Thoracic aorta (tissue), 2 donors: ENCODE results near the gene MSRB3. TPM values are rescaled to one million over a fixed set of nuclear protein-coding genes. Genes with fewer than 3 reads are reported as not detected.

Source experiments
- ATAC-seq: fragments of 150-250 bp; one replicate; pipeline ENCODE4 v1.8.0; 2017; ENCODE audit warnings: low read depth; ENCODE audit not compliant: insufficient number of reproducible peaks, low FRiP score
- DNase-seq: peaks from one replicate; pipeline ENCODE4 v3.0.0-alpha.2; 2020; ENCODE audit warnings: low spot score
- H3K27ac ChIP-seq, 2 donors: fragments of 200-600 bp; sonication (generic); 1 replicate in 1 of 2; 2 replicates in 1 of 2; pipeline ENCODE4 v1.5.1; 2016; ENCODE audit warnings: mild to moderate bottlenecking in 2 of 2, moderate library complexity in 2 of 2
- H3K27me3 ChIP-seq: fragments of 200-600 bp; sonication (generic); replicated peaks from 2 replicates; pipeline ENCODE4 v1.6.0; 2016; ENCODE audit warnings: mild to moderate bottlenecking; ENCODE audit not compliant: insufficient read depth
- H3K36me3 ChIP-seq: fragments of 200-600 bp; sonication (generic); one replicate; pipeline ENCODE4 v1.5.1; 2016
- H3K4me1 ChIP-seq, 2 donors: fragments of 200-600 bp; sonication (generic); 1 replicate in 1 of 2; 2 replicates in 1 of 2; pipeline versions ENCODE4 v1.5.1 to v1.6.0; 2016; ENCODE audit warnings: low read depth in 2 of 2, mild to moderate bottlenecking in 1 of 2; ENCODE audit not compliant: control insufficient read depth in 1 of 2
- H3K4me3 ChIP-seq: fragments of 200-600 bp; sonication (generic); 2 replicates; pipeline ENCODE4 v1.5.1; 2016; ENCODE audit warnings: mild to moderate bottlenecking
- H3K9me3 ChIP-seq: fragments of 200-600 bp; sonication (generic); 2 replicates; pipeline ENCODE4 v1.5.1; 2016
- CTCF ChIP-seq: fragments of 200-600 bp; sonication (generic); IDR thresholded peaks from one replicate; pipeline ENCODE4 v1.5.1; 2019; ENCODE audit warnings: antibody characterized with exemption
- total RNA-seq, 2 donors: library from RNA; depleted of rRNA; stranded (reverse); fragments of >200 nt; gene quantifications; one replicate each; pipeline versions ENCODE4 v1.1.0 to v1.2.3, GENCODE V29; 2016

MSRB3 gene
- total RNA-seq, 2 donors from 2014 or later: 221 to 232 TPM

DNA sequence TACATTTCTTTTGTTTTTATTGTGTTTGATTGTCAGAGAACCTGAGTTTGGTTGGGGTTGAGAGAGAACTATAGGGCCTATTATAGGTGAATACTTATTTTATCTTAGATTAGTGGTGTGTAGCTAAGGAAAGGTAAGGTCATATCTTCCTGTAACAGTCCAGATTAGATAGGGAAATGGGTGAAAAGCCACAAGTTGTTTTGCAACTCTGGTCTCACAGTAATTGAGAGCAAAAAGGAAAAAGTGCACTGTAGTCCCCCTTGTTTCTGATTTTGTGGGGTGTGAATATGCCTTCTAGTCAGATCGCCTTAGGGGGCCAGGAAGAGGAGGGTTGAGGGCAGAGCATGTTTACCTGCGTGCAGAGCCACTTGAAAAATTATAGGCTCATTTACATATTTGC is 8.9 kb downstream of the MSRB3 start:
- ATAC-seq: no peak
- Histone ChIP-seq H3K27ac (no peak overlapping the region), H3K36me3 (no peaks in the 10 kb centered on the region), H3K27me3 (no peaks in the 10 kb centered on the region), H3K4me3 (no peak overlapping the region), H3K9me3 (no peaks in the 10 kb centered on the region), H3K4me1 (peaks cover 29 to 53% of the 10 kb centered on the region in 2 donors)
- no peak for TF ChIP-seq CTCF
- DNase-seq: no peak

DNA sequence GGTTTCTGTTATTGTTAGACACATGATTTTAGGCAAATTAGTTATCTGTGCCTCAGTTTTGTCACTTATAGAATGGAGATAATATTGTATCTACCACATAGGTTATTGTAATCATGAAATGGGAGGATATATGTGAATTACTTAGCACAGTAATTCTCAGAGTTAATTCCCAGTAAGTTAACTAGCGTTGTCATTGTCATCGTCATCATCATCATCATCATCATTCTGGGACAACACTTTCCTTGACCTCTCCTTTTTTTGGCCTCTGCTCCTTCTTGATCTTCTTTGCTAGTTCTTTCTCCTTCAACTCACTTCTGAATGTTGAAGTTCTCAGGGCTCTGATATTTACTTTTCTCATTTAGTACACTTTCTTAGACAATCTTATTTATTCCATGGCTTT is 13.8 kb downstream of the MSRB3 start:
- no peak for TF ChIP-seq CTCF
- H3K9me3 ChIP-seq: no peaks in the 10 kb centered on the region
- DNase-seq (no peak), ATAC-seq (no peak)
- H3K36me3 ChIP-seq: no peaks in the 10 kb centered on the region
- H3K4me3 ChIP-seq: no peak overlapping the region
- no peaks in the 10 kb centered on the region for H3K27me3 ChIP-seq
- no peak overlapping the region for H3K27ac ChIP-seq
- peaks cover 23 to 40% of the 10 kb centered on the region in 2 donors for H3K4me1 ChIP-seq

DNA sequence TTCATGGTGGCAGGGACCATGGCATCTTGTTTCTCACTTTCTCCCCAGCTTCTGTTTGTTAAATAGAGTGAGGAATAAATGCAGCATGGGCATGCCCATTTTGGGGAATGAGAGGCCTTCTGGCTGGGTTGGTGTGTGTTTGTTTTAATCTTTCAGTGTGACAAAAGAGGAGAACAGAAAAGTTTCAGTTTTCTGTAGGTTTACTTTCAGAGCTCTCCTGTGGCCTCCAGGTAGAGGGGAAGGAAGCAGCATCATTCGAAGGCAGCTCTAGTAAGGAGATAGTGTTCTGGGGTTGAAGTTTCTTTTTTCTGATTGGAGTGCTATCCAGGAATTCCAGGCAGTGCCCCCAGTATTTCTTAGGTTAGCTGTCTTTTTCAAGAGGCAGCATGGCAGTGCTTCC is 15.3 kb downstream of the MSRB3 start:
- Histone ChIP-seq H3K36me3 (no peaks in the 10 kb centered on the region), H3K27me3 (no peaks in the 10 kb centered on the region), H3K4me1 (peaks cover 20 to 45% of the 10 kb centered on the region in 2 donors), H3K4me3 (no peak overlapping the region), H3K9me3 (no peaks in the 10 kb centered on the region), H3K27ac (no peak overlapping the region)
- no peak for TF ChIP-seq CTCF
- DNase-seq (no peak), ATAC-seq (no peak)

DNA sequence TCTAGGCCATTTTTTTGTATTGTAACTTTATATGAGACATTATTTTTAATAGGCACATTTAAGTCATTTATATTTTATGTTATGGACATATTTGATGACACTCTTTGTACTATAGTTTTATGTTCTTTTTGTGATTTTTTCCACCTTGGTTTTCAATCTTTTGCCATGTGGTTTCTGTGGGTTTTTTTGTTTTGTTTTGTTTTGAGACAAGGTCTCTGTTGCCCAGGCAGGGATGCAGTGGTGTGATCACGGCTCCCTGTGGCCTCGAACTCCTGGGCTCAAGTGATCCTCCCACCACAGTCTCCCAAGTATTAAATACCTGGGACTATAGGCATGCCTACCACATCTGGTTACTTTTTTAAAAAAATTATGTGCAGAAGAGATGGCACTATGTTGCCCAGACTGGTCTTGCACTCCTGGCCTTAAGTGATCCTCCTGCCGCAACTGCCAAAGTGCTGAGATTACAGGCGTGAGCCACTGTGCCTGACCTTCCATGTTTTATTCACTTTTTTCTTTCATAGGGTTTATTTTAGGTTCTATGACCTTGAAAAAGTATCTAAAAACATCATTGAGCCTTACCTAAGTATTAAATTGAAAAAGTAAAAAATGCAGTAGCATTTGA is 16.3 kb downstream of the MSRB3 start:
- Histone ChIP-seq H3K4me3 (no peak overlapping the region), H3K4me1 (peaks cover 27 to 55% of the 10 kb centered on the region in 2 donors), H3K27ac (no peak overlapping the region), H3K27me3 (no peaks in the 10 kb centered on the region), H3K9me3 (no peaks in the 10 kb centered on the region), H3K36me3 (no peaks in the 10 kb centered on the region)
- DNase-seq (no peak), ATAC-seq (no peak)
- no peak for TF ChIP-seq CTCF

GRCh38 chr12:65296508-65297265 is 18.2 kb downstream of the MSRB3 start:
- Histone ChIP-seq H3K27me3 (no peaks in the 10 kb centered on the region), H3K4me1 (peaks cover 31 to 57% of the 10 kb centered on the region in 2 donors), H3K9me3 (no peaks in the 10 kb centered on the region), H3K4me3 (no peak overlapping the region), H3K36me3 (no peaks in the 10 kb centered on the region), H3K27ac (no peak overlapping the region)
- DNase-seq: no peak
- TF ChIP-seq CTCF: no peak
- no peak for ATAC-seq
